Kidney glomerular epithelial cell (primary cell): ENCODE results near the gene NUAK1.
A peak's percentile ranks its signal among the peaks of the same experiment; 100 is the strongest.

Experiments used
- DNase-seq: peaks from one replicate; lab custom pipeline; 2025; lab: John Stamatoyannopoulos, UW

Gene NUAK1

GRCh38 chr12:106062693-106063092, 76.1 kb downstream of the NUAK1 start:
- no peak for DNase-seq

GRCh38 chr12:106058256-106059182, 80.2 kb downstream of the NUAK1 start:
- no peak for DNase-seq

- no peak for DNase-seq
Measured at GRCh38 chr12:106054049-106054448, 84.7 kb downstream of the NUAK1 start.

GRCh38 chr12:106051853-106052531, 86.8 kb downstream of the NUAK1 start:
- no peak for DNase-seq

- DNase-seq, result no peak
Measured at GRCh38 chr12:106049546-106049945, 89.2 kb downstream of the NUAK1 start.

GRCh38 chr12:106049105-106049504, 89.6 kb downstream of the NUAK1 start:
- no peak for DNase-seq

GRCh38 chr12:106048676-106049075, 90.1 kb downstream of the NUAK1 start:
- no peak for DNase-seq

GRCh38 chr12:106048016-106048415, 90.7 kb downstream of the NUAK1 start:
- no peak for DNase-seq

- no peak for DNase-seq
Measured at GRCh38 chr12:106046947-106047346, 91.8 kb downstream of the NUAK1 start.

- no peak for DNase-seq
Measured at GRCh38 chr12:106046301-106046846, 92.4 kb downstream of the NUAK1 start.

GRCh38 chr12:106045251-106045674, 93.5 kb downstream of the NUAK1 start:
- peak; percentile 80 for DNase-seq

GRCh38 chr12:106044773-106045172, 94.0 kb downstream of the NUAK1 start:
- DNase-seq, result peak; percentile 80

GRCh38 chr12:106042037-106042436, 96.7 kb downstream of the NUAK1 start:
- DNase-seq, result no peak

- no peak for DNase-seq
Measured at GRCh38 chr12:106040521-106040920, 98.2 kb downstream of the NUAK1 start.

- no peak for DNase-seq
Measured at GRCh38 chr12:106039646-106040404, 98.9 kb downstream of the NUAK1 start.

- no peak for DNase-seq
Measured at GRCh38 chr12:106039242-106039641, 99.5 kb downstream of the NUAK1 start.

- DNase-seq, result no peak
Measured at GRCh38 chr12:106037524-106038298, 101.0 kb downstream of the NUAK1 start.

GRCh38 chr12:106035421-106035820, 103.3 kb downstream of the NUAK1 start:
- no peak for DNase-seq

GRCh38 chr12:106034316-106034715, 104.4 kb downstream of the NUAK1 start:
- DNase-seq, result no peak

- DNase-seq, result no peak
Measured at GRCh38 chr12:106033161-106033675, 105.5 kb downstream of the NUAK1 start.

GRCh38 chr12:106032623-106032925, 106.2 kb downstream of the NUAK1 start:
- DNase-seq, result no peak
